GM10248 (cell line): ENCODE measurements around the gene DHODH.

Experiments used
- CTCF ChIA-PET: fragments of 300-600 bp; sonication (Branson Sonifier 250); formaldehyde crosslinking; extraction: SDS; loops from one replicate; lab custom pipeline; 2021; ENCODE audit warnings: antibody characterized with exemption; lab: Yijun Ruan, JAX
- POLR2A ChIA-PET: fragments of 350-650 bp; sonication (Branson Sonifier 250); formaldehyde crosslinking; extraction: SDS; loops from one replicate; lab custom pipeline; 2020; ENCODE audit warnings: antibody characterized with exemption; lab: Yijun Ruan, JAX
- DNase-seq: peaks from one replicate; pipeline ENCODE4 v3.0.0; 2012; ENCODE audit errors: extremely low spot score
- TF ChIP-seq, protein P1 (sequence below): IDR thresholded peaks from 2 replicates; pipeline ENCODE4 v1.5.1; 2012; ENCODE audit warnings: mild to moderate bottlenecking, low read depth; ENCODE audit errors: extremely low read depth, missing control alignments, control extremely low read depth

DHODH gene

DNA sequence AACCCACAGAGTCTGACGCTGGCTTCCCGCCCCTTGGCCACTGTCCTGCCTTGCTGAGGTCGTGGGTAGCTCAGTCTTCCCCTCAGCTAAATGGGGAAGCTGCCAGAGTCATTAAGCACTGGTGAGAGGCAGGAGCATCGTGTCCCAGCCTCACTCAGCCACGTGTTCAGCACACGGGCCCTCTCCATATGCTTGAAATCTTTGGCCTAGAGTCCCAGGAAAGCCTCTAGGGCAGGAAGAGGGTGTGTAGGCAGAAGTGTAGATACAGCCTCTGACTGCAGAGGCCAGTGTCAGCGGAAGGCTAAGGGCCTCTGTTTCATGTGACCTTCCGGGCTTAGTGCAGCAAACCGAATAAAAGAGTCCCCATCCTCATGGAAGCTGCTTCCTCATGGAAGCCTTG is 4.1 kb downstream of the DHODH start:
- TF ChIP-seq, protein P1, sequence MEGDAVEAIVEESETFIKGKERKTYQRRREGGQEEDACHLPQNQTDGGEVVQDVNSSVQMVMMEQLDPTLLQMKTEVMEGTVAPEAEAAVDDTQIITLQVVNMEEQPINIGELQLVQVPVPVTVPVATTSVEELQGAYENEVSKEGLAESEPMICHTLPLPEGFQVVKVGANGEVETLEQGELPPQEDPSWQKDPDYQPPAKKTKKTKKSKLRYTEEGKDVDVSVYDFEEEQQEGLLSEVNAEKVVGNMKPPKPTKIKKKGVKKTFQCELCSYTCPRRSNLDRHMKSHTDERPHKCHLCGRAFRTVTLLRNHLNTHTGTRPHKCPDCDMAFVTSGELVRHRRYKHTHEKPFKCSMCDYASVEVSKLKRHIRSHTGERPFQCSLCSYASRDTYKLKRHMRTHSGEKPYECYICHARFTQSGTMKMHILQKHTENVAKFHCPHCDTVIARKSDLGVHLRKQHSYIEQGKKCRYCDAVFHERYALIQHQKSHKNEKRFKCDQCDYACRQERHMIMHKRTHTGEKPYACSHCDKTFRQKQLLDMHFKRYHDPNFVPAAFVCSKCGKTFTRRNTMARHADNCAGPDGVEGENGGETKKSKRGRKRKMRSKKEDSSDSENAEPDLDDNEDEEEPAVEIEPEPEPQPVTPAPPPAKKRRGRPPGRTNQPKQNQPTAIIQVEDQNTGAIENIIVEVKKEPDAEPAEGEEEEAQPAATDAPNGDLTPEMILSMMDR, result no peak
- POLR2A ChIA-PET, result no interaction called here
- no peak for DNase-seq
- CTCF ChIA-PET, result interaction anchor here (1.3 to 2.9 kb wide), 3 partner anchors 54 to 511 kb away, joined by 3 to 10 read pairs (median 3); no protein-coding TSS in a partner anchor

DNA sequence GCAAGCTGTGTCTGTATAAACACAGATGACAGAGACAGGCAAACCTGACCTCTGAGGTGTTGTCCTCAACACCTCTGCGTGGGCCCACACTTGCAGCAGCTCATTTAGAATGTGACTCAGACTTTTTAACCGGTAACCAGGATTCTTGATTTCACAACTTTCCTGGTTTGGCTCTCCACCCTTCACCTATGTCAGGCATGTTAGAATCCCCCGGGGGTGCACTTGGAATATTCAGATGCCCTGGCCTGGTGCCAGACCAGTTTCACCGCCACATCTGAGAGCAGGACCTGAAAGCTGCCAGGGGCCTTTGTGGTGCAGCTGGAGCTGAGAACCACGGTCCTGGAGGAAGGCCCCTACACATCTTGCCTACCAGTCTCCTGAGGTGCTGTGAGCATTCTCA is 4.8 kb downstream of the DHODH start:
- TF ChIP-seq, protein P1, result no peak
- ChIA-PET POLR2A (no interaction called here), CTCF (interaction anchor here (1.4 to 2.9 kb wide), 3 partner anchors 54 to 701 kb away, joined by 3 to 10 read pairs (median 3); no protein-coding TSS in a partner anchor)
- DNase-seq, result no peak

DNA sequence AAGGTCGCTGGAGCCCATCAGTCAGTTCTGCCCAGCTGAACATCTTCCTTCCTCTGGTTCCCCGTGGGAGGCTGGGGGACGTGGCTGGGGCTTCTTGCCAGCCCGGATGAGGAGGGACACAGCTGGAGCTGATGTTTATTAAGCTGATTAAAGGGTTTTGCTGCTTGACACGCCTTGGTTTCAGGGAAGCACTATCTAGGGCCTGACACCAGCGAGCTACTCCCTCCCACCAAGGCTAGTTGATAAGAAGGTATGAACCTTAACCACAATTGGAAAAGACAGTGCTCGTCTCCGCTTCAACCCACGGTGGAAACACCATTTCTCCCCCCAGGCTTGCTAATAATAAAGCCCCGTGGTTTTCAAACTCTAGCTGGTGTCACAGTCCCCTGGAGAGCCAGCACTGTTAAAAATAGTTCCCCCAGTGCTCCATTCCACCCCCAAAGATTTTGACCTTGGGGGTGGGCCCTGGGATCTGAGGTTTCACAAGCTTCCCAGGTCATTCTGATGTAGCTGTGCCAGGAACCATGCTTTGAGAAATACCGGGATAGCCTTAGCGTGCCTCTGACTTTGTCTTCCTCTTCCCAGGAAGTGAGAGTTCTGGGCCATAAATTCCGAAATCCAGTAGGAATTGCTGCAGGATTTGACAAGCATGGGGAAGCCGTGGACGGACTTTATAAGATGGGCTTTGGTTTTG is 5.5 kb downstream of the DHODH start:
- CTCF ChIA-PET, result interaction anchor here (1.2 to 2.9 kb wide), 3 partner anchors 52 to 702 kb away, joined by 3 to 10 read pairs (median 3); no protein-coding TSS in a partner anchor

DNA sequence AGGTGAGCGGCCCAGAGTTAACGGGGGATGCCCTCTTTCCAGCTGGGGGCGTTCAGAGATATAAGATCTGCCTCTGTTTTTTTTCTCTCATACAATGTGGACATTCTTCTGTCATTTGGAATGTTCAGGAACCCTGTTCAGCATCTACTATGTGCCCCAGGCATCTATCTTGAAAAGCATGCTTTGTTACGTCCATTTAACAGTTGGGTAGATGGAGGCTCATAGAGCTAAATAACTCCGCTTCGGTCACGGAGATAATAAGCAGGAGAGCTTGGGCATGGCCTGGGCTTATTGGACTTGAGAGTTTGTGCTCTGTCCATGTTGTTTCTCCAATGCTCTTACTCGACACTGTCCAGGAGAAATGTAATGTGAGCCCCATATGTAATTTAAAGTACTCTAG is 6.1 kb downstream of the DHODH start:
- ChIA-PET POLR2A (no interaction called here), CTCF (interaction anchor here (0.6 to 2.9 kb wide), 4 partner anchors 15 to 702 kb away, joined by 3 to 10 read pairs (median 3); partner anchors contain the start of gene PKD1L3)
- no peak for DNase-seq
- TF ChIP-seq, protein P1, result no peak

More for the DNA sequence above, 5.5 kb downstream of the DHODH start:
- POLR2A ChIA-PET, result no interaction called here
- no peak for DNase-seq
- TF ChIP-seq, protein P1, result no peak

DNA sequence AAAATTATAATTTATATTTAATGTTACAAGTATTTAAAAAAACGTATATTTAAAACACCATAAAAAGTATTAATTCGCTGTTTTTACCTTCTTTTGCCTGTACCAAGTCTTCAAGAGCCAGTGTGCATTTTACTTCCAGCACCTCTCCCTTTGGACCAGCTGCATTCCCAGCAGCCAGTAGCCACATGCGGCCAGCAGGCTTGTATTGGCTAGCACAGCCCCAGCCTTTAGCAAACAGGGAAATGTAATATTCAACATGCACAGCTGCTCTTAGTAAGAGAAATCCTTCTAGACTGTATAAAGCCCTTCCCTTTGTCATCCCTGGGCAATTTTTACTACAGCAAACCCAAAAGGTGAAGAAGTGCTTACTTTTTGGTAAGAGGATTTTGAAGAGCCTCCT is 6.6 kb downstream of the DHODH start:
- ChIA-PET POLR2A (no interaction called here), CTCF (interaction anchor here (0.6 to 2.9 kb wide), 3 partner anchors 15 to 53 kb away, joined by 3 to 10 read pairs (median 3); partner anchors contain the start of gene PKD1L3)
- no peak for DNase-seq

DNA sequence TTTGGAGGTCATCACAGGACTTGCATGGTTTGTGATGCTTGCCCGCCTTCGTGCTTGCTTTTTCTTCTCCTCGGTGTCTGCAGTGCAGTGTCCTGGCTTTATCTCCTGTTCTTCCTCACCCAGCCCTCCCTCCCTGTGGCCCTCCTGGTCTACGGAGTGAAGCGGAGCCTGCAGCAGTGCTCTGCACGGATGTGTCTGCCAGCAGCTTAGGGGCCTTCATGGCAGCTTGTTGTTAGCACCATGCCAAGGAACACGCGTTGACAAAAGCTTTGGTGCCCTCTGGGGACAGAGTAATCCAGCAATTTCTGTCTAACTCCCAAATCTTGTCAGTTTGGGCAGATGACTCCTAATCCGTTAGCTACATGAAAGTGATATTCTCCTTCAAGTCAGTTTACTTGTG is 9.9 kb downstream of the DHODH start:
- DNase-seq, result no peak
- TF ChIP-seq, protein P1, result no peak
- POLR2A ChIA-PET, result interaction anchor here (0.5 kb wide), 1 partner anchor 69 kb away, joined by 3 read pairs; no protein-coding TSS in a partner anchor
- CTCF ChIA-PET, result interaction anchor here (0.9 to 1.2 kb wide), 3 partner anchors 9 to 39 kb away, joined by 3 to 4 read pairs (median 3); no protein-coding TSS in a partner anchor

More for the DNA sequence above, 6.6 kb downstream of the DHODH start:
- TF ChIP-seq, protein P1, result no peak
